ENCODE data around the gene DUOX1. TPM values are rescaled to one million over a fixed set of nuclear protein-coding genes. Genes with fewer than 3 reads are reported as not detected.

DUOX1 gene
- total RNA-seq, 1 donor from 2014 or later = 0.14 TPM

DNA sequence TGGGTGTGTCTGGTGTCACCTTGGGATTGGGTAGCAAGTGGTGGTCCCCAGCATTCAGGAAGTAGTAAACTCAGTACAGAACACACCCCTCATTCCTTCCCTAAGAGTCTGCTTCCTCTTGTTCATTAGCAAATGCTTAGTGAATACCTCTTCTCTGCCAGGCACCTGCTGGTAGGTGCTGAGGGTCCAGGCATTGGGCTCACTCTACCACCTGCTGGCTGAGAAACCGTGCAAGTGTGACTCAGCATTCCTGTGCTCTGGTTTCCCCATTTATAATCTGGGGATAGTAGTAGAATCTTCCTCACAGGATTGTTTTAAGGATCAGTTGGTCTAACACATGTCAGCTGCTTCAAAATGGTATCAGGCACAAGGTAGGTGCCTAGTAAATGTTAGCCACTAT lies 53.2 kb downstream of the DUOX1 start:
- DNase-seq = no peak
- intact Hi-C loops (cut with micrococcal nuclease) = no loop called here
- Mint-ChIP-seq H3K4me3 (no peak overlapping the region), H3K36me3 (ENCODE audit: low read depth) (peaks cover 2% of the 10 kb centered on the region), H3K27me3 (peaks cover 3% of the 10 kb centered on the region), H3K4me1 (peaks cover 25% of the 10 kb centered on the region), H3K27ac (no peak overlapping the region), H3K9me3 (no peaks in the 10 kb centered on the region)

DNA sequence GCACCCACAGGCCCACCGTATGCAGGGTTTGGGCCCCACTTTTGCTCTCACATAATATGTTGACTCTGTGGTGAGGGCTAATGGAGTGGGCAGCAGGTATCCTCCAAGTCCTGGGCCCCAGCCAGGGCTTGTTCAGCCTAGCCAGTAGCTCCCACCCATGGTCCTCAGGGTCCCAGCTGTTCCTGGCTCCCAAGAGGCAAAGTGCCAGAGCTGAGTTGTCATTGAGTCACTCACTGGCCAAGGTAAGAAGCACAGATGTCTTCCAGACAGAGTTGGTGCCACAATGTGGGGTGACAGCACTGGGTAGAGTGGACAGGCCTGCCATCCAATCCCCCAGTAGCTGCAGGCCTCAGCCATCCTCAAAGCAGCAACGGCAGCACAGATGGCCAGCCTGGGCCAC lies 53.7 kb downstream of the DUOX1 start:
- Mint-ChIP-seq H3K9me3 (no peaks in the 10 kb centered on the region), H3K36me3 (ENCODE audit: low read depth) (peaks cover 3% of the 10 kb centered on the region), H3K4me1 (peaks cover 28% of the 10 kb centered on the region), H3K4me3 (no peak overlapping the region), H3K27ac (no peak overlapping the region), H3K27me3 (peaks cover 4% of the 10 kb centered on the region)
- no peak for DNase-seq
- intact Hi-C loops (cut with micrococcal nuclease) = no loop called here

DNA sequence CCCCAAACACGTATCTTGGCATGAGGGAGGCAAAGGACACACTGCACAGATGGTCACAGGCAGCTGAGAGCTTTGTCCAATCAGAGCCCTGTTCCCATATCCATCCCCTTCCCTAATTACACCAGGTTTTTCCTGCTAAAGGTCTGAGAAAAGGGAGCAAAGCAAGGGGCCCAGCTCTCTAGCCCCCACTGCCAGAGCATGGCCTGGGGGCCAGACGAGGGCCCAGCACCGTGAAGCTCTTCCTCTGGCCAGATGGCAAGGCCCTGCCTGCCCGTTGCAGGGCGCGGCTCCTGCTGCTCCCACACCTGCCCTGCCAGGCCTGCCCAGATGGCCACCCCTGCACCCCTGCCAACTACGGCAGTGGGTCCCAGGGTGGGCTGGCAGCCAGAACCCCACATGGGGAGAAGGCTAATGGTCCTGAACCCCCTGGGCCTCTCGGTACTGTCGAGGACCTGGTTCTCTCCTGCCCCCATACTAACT lies 54.8 kb downstream of the DUOX1 start:
- intact Hi-C loops (cut with micrococcal nuclease) = no loop called here
- DNase-seq = no peak
- no peaks in the 10 kb centered on the region for H3K9me3 Mint-ChIP-seq
- no peak overlapping the region for H3K4me3 Mint-ChIP-seq
- peaks cover 3% of the 10 kb centered on the region for H3K36me3 Mint-ChIP-seq (ENCODE audit: low read depth)
- H3K27ac Mint-ChIP-seq = no peak overlapping the region
- H3K4me1 Mint-ChIP-seq = peaks cover 31% of the 10 kb centered on the region
- H3K27me3 Mint-ChIP-seq = peaks cover 5% of the 10 kb centered on the region

DNA sequence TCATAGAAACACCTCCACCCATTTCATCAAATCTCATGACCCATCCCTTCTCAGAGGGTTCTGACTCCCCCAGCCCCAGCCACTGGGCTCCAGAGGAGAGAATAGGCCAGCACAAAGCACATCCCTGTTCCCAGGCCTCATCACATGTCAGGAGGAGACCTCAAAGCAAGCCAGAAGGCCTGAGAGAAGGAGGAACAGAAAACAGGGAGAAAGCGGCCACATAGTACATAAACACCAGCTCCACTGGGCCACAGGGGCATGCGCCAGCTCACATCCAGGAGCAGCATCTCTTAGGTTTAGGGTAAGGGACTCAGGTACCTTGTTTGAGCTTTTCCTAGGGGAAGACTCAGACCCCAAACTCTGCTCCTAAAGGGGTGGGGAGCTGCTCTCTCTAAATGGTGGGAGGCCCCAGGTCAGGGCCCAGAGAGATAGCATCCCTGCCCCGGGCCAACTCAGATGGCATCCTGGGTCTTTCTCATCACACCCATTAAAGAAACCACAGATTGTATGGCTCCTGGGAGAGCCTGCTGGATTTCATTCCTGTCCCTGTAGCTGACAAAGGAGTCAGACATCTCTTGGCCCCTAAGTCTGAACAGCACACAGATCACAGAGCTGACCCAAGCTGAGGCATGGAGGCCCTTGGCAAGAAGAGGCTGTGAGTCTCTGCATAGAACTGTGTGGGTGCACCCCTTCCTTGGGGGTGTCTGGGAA lies 55.4 kb downstream of the DUOX1 start:
- intact Hi-C loops (cut with micrococcal nuclease) = no loop called here
- DNase-seq = no peak
- peak overlapping the region; percentile 42 for H3K27ac Mint-ChIP-seq
- H3K9me3 Mint-ChIP-seq = no peaks in the 10 kb centered on the region
- H3K4me1 Mint-ChIP-seq = peaks cover 27% of the 10 kb centered on the region
- H3K36me3 Mint-ChIP-seq (ENCODE audit: low read depth) = peaks cover 3% of the 10 kb centered on the region
- H3K4me3 Mint-ChIP-seq = peak overlapping the region; percentile 85
- peaks cover 6% of the 10 kb centered on the region for H3K27me3 Mint-ChIP-seq

DNA sequence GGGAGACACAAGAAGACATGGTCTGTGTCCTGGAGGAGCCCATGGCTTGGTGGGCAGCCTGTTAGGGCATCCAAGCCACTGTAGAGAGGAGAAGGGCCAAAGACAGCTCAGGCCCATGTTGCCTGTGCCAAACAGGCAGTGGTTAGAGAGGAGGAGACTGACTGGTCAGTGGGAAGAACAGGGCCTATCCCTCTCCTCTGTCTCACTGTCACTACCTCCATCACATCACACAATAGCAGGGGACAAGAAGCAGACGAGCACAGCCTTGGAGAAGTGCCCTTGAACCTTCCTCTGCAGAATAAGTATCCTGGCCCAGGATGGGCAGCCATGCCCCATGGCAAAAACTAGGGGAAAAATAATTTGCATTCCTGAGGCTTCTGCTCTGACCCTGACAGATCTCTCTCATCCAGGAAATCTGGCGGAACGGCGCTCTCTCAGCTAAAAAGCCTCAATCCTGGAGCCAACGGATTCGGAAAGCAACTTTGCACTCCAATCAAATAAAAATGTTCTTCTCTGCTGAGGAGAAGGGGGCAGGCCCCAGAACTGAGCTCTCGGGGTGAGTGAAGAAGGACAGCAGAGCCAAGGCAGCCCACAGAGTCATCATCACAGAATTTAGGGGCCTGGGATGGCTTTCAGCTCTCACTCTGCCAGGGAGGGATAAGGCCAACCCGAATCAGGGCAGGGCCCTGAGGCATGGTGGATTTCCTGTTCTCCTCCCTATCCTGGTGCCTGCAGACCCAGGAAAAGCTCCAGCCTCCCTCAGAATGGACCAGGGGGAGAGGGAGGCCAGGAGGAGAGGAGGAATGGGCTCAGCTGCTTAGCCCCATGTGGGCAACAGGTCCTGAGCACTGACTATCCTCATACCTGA lies 56.3 kb downstream of the DUOX1 start:
- Mint-ChIP-seq H3K4me3 (peak overlapping the region; percentile 85), H3K27ac (peak overlapping the region; percentile 44), H3K36me3 (ENCODE audit: low read depth) (peaks cover 3% of the 10 kb centered on the region), H3K9me3 (no peaks in the 10 kb centered on the region), H3K27me3 (peaks cover 9% of the 10 kb centered on the region), H3K4me1 (peaks cover 26% of the 10 kb centered on the region)
- DNase-seq = no peak
- intact Hi-C loops (cut with micrococcal nuclease) = no loop called here

DNA sequence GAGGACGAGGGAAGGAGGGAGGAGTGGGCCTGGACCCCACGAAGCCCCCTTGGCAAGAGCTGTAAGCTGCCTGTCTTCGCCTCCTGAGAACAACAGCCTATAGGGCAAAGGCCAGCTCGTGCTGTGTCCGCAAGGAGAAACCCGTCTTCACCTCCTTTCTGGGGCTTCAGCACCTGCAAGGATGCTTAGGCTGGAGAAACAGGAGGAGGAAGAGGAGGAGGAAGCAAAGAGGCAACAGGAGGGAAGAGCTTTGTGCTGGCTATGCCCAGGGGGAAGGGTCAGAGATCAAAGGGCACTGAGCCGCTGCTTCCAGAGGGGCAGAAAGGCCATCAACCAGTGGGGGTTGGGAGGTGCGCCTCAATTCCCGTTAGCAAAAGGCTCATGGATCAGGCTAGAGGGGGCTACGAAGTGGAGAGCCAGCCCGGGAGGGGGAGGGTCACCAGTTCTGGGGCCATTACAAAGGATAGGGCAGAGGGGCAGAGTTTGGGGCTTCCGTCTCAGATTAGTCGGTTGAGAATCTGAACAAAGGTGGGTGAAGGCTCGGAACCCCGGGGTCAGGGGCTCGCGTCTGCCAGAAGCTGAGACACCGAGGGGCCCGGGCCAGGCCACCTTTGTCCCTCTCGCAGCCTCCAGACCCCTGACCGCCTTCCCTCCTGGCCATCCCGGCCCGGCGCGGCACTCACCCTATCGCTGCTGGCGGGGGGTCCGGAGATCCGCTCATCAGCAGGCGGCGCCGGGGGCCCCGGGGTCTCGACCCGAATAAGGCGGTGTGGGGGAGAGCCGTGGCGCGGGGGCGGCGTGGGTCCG lies 57.2 kb downstream of the DUOX1 start:
- intact Hi-C loops (cut with micrococcal nuclease) = no loop called here

DNA sequence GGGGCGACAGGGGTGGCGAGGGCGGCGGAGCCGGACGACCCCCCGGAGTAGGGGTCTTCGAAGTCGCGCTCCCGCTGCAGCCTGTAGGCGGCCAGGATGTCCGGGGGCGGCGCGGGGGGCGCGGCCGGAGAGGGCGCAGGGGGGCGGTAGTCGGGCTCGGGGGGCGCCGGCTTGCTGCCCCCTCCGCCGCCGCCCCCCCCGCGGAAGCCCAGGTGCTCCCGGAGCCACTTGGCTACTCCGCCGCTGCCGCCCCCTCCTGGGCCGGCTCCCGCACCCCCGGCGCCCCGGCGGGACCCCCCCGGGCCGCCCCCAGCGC lies 57.7 kb downstream of the DUOX1 start:
- Mint-ChIP-seq H3K4me3 (peak overlapping the region; percentile 85), H3K27ac (no peak overlapping the region), H3K27me3 (peaks cover 9% of the 10 kb centered on the region), H3K36me3 (ENCODE audit: low read depth) (peaks cover 3% of the 10 kb centered on the region), H3K9me3 (no peaks in the 10 kb centered on the region), H3K4me1 (peaks cover 26% of the 10 kb centered on the region)
- intact Hi-C loops (cut with micrococcal nuclease) = no loop called here
- no peak for DNase-seq

More for the DNA sequence above, 57.2 kb downstream of the DUOX1 start:
- Mint-ChIP-seq H3K4me1 (peaks cover 26% of the 10 kb centered on the region), H3K27me3 (peaks cover 9% of the 10 kb centered on the region), H3K9me3 (no peaks in the 10 kb centered on the region), H3K4me3 (peak overlapping the region; percentile 85), H3K36me3 (ENCODE audit: low read depth) (peaks cover 3% of the 10 kb centered on the region), H3K27ac (peak overlapping the region; percentile 85)
- DNase-seq = no peak

DNA sequence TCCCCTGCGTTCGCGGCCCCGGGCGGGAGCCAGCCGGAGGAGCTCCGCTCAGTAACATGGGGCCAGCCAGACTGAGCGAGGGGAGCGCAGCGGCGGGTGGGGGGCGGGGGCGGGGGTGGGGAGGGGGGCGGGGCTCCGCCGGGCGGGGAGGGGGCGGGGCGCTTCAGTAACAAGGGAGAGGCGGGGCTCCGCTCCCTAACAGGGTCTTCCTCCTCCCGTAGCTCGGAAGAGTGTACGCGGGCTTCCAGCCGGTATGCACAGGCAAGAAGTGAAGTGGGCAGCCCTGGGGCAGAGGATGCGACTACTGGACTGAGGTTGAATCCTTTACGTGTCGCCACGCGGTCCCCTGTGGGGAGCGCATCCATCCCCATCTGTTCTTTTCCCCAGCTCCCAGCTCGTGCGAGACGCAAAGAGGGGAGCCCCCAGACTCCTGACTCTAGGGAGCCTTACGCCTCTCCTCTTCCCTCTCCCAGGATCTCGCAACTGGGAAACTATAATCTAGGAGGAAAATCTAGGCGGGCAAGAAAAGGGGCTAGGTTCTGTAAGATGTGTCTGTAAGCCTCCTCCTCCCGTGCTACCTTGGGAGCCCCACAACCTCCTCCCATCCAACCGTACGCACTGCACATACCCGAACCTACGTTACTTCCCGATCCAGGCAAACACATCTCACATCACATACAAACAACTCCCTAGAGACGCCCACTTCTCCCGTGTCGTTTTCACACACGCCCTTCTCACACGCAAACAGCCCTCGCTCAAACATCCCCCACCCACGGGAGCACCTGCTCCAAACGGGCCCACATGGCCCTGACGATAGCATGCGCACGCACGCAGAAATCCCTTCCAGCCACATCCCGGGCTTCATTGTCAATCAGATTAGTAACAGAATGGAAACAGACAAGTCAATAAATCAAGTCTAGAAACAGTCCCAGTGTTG lies 58.4 kb downstream of the DUOX1 start, which contains the start of gene SHF:
Gene SHF, minus strand, starts transcription at position 73 of the 937 bp plus-strand sequence. Its CDS starts 15 bp downstream, at position 58.
- intact Hi-C loops (cut with micrococcal nuclease) = loop anchor here (1.0 to 2.0 kb wide), 3 partner anchors 10 to 21 kb away; no protein-coding TSS in a partner anchor
- DNase-seq = peak; percentile 84
- Mint-ChIP-seq H3K4me1 (peaks cover 26% of the 10 kb centered on the region), H3K27ac (peak within 1 kb of the TSS; percentile 95), H3K4me3 (peak within 1 kb of the TSS; percentile 86), H3K9me3 (no peaks in the 10 kb centered on the region), H3K36me3 (ENCODE audit: low read depth) (peaks cover 3% of the 10 kb centered on the region), H3K27me3 (peaks cover 11% of the 10 kb centered on the region)

DNA sequence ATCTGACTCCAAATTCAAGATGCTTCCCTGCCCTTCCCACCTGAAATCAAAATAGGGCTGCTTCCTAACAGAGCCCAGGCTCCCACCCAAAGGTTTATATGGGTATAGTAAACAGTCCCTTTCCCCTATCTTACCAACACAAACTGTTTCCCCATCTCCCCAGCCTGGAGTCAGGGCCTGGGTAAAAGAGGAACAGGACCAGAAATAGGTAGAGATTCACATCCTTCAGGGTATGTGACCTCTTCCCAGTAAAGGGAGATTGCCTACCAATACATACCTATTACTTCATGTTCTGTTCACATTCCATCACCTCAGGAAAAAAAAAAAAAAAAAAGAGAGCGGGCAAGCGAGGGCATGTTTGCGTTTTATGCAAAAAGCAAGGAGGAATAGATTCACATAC lies 67.7 kb downstream of the DUOX1 start:
- H3K27ac Mint-ChIP-seq = peak overlapping the region; percentile 84
- peak overlapping the region; percentile 82 for H3K4me3 Mint-ChIP-seq

DNA sequence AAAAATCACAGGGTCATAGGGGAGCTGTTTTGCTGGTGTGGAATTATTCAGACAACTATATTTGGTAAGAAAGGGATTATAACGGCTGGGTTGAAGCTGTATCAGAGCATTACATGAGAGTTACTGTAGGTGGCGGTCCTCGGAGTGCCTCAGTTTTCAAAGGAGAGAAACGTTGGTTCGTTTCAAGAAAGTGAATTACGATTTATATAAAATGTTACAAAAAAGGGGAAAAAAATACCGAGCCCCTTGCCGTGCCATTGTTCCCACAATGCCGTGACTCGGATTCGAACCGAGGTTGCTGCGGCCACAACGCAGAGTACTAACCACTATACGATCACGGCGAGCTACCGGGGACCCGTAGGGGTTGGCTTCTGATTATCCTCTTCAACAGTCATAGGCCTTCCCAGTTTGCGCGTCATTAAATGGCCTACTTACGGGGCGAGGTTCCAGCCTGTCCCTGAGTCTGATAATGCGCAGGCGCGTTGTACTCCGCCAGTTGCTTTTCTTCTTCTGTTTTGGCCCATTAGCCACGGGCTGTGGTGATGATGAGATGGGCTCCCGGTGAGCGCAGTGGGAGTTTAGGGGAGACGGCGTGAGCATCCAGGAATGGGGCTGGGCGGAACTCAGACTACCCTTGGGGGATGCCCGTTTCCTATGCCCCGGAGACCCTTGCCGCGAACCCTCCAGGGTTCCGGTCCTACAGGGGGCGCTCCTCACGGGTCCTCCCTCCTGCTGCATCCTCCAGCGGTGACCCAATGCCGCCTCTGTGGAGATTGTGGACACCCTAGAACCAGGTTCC lies 68.7 kb downstream of the DUOX1 start:
- no peaks in the 10 kb centered on the region for H3K27me3 Mint-ChIP-seq
- H3K27ac Mint-ChIP-seq = no peak overlapping the region
- peaks cover 9% of the 10 kb centered on the region for H3K4me1 Mint-ChIP-seq
- H3K4me3 Mint-ChIP-seq = no peak overlapping the region
- H3K9me3 Mint-ChIP-seq = no peaks in the 10 kb centered on the region
- intact Hi-C loops (cut with micrococcal nuclease) = loop anchor here (1.0 to 5.0 kb wide), 5 partner anchors 10 to 661 kb away; partner anchors contain the start of genes BLOC1S6 and EIF3J
- peak; percentile 99 for DNase-seq
- H3K36me3 Mint-ChIP-seq (ENCODE audit: low read depth) = no peaks in the 10 kb centered on the region

More for the DNA sequence above, 67.7 kb downstream of the DUOX1 start:
- DNase-seq = no peak
- H3K9me3 Mint-ChIP-seq = no peaks in the 10 kb centered on the region
- intact Hi-C loops (cut with micrococcal nuclease) = loop anchor here (5.0 kb wide), 1 partner anchor 660 kb away; the partner anchor contains the start of gene EIF3J
- H3K36me3 Mint-ChIP-seq (ENCODE audit: low read depth) = no peaks in the 10 kb centered on the region
- H3K4me1 Mint-ChIP-seq = peaks cover 9% of the 10 kb centered on the region
- peaks cover 2% of the 10 kb centered on the region for H3K27me3 Mint-ChIP-seq

DNA sequence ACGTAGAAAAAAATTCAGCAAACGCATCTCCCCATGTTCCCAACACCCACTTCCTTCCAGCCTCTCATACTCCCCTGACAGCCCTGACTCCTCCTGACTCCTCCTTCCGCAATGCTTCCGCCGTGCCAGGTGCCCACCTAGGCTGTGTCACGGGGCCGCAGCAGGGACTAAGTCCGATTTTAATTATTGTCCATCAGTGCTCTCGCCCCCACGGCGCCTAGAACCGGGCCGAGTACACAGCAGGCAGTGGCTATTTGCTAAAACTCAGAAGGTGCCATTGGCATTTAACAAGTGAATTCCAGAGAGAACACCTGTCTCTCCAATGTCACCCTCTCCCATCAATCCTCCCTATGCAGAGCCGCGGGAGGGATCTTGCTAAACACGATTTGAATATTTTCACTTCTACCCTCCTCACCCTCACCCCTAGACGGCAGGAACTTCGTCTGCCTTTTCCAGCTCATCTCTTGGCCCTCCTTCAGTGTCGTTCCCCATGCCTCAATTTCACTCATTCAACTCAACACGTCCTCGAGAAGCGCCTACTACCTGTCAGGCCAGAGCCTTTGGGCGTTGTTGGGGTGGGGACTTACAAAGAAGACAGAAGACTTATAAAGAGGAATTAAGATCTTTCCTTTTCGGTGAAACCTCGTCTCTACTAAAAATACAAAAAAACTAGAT lies 69.5 kb downstream of the DUOX1 start:
- intact Hi-C loops (cut with micrococcal nuclease) = loop anchor here (5.0 kb wide), 1 partner anchor 662 kb away; the partner anchor contains the start of gene EIF3J
- peaks cover 9% of the 10 kb centered on the region for H3K4me1 Mint-ChIP-seq
- H3K27ac Mint-ChIP-seq = no peak overlapping the region
- peaks cover 2% of the 10 kb centered on the region for H3K27me3 Mint-ChIP-seq
- no peaks in the 10 kb centered on the region for H3K36me3 Mint-ChIP-seq (ENCODE audit: low read depth)
- H3K9me3 Mint-ChIP-seq = no peaks in the 10 kb centered on the region
- peak; percentile 84 for DNase-seq
- H3K4me3 Mint-ChIP-seq = no peak overlapping the region
